Measurements from ENCODE around the gene POMT1.
"Not testable (repeated sequence)": the region's sequence is repeated elsewhere in the genome, so short reads cannot be mapped to it uniquely, and the experiment has no call there.

Gene POMT1

DNA sequence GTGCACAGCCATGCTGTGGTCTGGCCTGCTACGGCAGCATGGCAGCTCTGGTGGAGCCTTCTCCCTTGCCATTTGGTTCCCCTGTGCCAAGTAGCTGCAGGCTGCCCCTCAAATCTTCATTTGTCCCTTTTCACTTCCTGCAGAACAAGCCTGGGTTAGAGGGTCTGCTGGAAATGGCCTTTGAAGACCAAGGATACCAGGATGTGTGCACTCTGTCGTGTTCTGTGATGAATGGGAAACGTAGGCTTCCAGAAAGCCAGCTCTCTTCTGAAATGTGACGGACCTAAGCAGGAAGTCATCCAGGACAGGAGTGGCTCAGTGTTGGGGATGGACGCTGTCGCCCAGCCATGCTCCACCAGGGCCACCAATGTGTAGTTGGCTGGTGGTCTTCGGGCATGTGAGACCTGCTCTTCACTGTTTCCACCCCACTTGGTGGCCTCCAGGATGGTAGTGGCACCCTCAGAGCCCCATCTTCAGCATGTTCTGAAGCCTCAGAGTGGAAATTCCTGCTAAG lies 3.4 kb upstream of the POMT1 start:
- DNase-seq (ENCODE audit: low spot score): no peak

DNA sequence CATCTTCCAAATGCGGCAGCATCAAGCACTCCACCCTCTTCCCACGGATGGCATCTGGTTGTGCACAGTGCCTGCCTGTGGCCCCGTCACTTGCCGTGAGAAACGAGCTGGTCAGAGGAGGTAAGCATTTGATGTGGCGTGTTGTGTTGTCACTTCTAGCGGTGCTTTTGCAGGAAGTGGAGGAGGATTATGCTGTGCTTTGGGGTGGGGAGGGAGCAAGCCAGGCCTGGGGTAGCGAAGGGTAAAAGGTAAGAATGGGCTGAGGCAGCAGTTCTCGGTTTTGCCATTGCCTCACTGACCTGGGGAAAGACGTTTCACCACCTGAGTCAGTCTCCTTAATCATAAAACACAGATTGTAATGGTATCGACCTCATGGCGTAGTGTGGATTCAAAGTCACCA lies 2.3 kb upstream of the POMT1 start:
- DNase-seq (ENCODE audit: low spot score): peak; percentile 75

GRCh38 chr9:131500939-131501541 lies 1.7 kb upstream of the POMT1 start:
- DNase-seq (ENCODE audit: low spot score): peak; percentile 66

- DNase-seq (ENCODE audit: low spot score): peak; percentile 66
Observed at GRCh38 chr9:131503626-131504465, 1.1 kb downstream of the POMT1 start.

- DNase-seq (ENCODE audit: low spot score): no peak
Observed at GRCh38 chr9:131505012-131505411, 2.3 kb downstream of the POMT1 start.

GRCh38 chr9:131511416-131511815 lies 8.7 kb downstream of the POMT1 start:
- no peak for DNase-seq (ENCODE audit: low spot score)

DNA sequence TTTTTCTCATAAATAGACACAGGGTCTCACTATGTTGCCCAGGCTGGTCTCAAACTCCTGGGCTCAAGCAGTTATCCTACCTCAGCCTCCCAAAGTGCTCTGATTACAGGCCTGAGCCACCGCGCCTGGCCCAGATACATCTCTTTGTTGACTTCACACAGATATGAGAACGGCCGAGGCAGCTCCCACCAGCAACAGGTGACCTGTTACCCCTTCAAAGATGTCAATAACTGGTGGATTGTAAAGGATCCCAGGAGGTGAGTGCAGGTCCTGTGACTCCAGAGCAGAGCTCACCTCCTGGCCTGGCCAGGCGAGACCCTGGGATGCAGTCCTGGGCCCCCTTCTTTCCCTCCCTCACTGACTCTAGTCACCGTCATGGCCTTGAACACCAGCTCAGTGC lies 9.2 kb downstream of the POMT1 start:
- no peak for DNase-seq (ENCODE audit: low spot score)

DNA sequence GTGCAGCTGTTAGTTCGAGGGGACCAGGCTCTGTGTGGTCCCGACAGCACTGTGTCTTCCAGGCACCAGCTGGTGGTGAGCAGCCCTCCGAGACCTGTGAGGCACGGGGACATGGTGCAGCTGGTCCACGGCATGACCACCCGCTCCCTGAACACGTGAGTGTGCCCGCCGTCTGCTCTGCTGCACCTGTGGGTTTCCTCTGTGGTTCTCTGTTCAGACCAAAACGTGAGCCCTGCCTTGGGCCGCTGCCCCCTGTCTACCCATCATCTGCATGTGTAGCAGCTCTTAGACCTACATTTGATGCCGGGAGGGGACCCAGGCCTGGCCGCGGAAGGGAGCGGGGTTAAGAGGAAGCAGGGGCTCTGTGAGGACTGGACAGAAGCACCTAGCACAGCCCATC lies 10.5 kb downstream of the POMT1 start:
- DNase-seq (ENCODE audit: low spot score): no peak

GRCh38 chr9:131515559-131516031 lies 12.9 kb downstream of the POMT1 start:
- not testable (repeated sequence) for DNase-seq (ENCODE audit: low spot score)

GRCh38 chr9:131516100-131516499 lies 13.4 kb downstream of the POMT1 start:
- no peak for DNase-seq (ENCODE audit: low spot score)

- DNase-seq (ENCODE audit: low spot score): no peak
Observed at GRCh38 chr9:131516930-131517329, 14.2 kb downstream of the POMT1 start.

GRCh38 chr9:131517761-131518190 lies 15.1 kb downstream of the POMT1 start:
- DNase-seq (ENCODE audit: low spot score): no peak

GRCh38 chr9:131518553-131518952 lies 15.8 kb downstream of the POMT1 start:
- DNase-seq (ENCODE audit: low spot score): no peak

DNA sequence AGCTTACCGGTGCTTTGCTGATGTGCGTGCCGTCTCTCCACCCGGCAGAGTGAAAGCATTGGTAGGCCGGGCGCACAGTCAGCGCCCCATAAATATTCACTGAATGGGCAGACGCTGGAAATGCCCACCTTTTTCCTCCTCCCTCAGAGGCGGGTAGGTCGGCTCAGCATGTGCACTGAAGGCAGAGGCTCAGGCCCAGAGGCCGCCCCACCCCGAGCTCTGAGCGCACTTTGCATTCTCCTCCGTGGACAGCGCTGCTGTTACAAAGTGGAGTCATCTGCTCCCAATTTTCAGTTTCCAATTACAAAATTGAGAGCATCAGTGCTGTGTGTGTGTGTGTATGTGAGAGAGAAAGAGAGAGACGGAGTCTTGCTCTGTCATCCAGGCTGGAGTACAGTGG lies 17.8 kb downstream of the POMT1 start:
- DNase-seq (ENCODE audit: low spot score): no peak

DNA sequence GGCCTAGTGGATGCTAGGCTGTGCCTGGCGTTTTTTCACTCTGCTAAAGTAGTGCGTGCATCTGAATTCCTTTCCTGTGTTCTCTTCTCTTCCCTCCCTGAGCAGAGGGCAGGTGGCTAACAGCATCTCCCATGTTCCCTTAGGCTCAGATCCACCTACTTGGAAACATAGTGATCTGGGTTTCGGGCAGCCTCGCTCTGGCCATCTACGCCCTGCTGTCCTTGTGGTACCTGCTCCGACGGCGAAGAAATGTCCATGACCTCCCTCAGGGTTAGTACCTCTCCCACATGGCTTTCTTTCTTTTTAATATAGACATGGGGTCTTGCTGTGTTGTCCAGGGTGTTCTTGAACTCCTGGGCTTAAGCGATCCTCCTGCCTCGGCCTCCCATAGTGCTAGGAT lies 18.5 kb downstream of the POMT1 start:
- no peak for DNase-seq (ENCODE audit: low spot score)

DNA sequence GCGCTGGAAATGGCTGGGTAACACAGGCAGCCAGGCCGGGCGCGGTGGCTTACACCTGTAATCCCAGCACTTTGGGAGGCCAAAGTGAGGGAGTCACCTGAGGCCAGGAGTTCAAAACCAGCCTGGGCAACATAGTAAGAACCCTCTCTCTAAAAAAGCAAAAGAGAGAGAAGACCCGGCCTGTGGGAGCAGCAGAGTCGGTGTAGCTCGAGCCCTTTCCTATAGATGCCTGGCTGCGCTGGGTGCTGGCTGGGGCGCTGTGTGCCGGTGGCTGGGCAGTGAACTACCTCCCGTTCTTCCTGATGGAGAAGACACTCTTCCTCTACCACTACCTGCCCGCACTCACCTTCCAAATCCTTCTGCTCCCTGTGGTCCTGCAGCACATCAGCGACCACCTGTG lies 19.1 kb downstream of the POMT1 start:
- DNase-seq (ENCODE audit: low spot score): no peak

- DNase-seq (ENCODE audit: low spot score): no peak
Observed at GRCh38 chr9:131522257-131523085, 19.8 kb downstream of the POMT1 start.

GRCh38 chr9:131523086-131523388 lies 20.3 kb downstream of the POMT1 start:
- DNase-seq (ENCODE audit: low spot score): no peak

- DNase-seq (ENCODE audit: low spot score): no peak
Observed at GRCh38 chr9:131523451-131524435, 21.0 kb downstream of the POMT1 start.

- DNase-seq (ENCODE audit: low spot score): no peak
Observed at GRCh38 chr9:131524665-131525315, 22.1 kb downstream of the POMT1 start.

Measured in CD4-positive, alpha-beta T cell treated with Interleukin-15 for 4 hours (primary cell).